Measurements from ENCODE around the gene C11orf58. TPM values are rescaled to one million over a fixed set of nuclear protein-coding genes. Genes with fewer than 3 reads are reported as not detected.

C11orf58 gene
- total and polyA plus RNA-seq, 2 donors (not counting 1 experiment from before 2014, with no cell fraction given): 28.8 to 125 TPM

DNA sequence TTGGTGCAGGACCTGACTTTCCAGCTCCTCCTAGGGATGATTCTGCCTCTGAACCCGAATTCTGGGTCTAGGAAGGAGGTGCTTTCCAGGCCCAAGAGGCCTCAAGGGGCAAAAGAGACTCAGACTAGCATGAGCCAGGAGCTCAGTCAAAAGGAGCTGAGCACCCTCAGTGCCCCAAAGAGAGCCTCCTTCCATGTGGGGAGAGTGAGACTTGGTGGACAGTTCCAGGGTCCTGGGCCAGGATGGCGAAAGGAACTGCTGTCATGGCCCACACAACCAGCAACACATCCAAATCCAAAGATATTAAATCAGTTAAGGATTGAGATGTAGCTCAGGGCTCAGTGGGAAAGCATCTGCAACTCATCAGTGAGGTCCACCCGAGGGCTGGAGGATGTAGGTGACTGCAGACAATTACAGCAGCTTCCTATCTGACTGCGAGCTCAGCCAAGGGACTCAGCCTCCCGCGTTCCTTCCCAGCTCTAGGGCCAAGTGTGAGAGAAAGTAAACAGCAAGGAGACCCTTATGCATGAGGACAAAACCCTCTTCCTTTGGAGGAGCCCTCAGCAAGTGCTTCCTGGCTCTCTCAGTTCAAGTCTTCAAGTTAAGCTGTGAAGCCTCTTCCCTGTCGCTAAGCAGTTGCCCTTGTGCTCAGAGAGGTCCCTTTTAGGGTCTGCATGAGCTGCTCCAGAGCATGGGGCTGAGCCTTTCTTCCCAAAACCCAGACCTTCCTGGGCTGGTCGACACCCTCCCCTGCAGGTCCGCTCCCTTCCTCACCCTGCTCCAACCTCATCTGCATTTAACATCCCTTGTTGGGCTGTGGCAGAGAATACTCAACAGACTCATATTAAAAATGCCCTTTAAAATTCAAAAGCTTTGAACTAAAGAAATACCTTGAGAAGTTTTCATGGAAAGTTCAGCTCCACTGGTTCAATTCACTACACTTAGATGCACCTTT lies 35.8 kb downstream of the C11orf58 start:
- DNase-seq (no peak), ATAC-seq (ENCODE audit: low read depth) (no peak)
- H3K9ac ChIP-seq (ENCODE audit: low read length): no peak overlapping the region
- H3K4me2 ChIP-seq (replicated peaks; ENCODE audit: low read depth, low read length, poor library complexity, severe bottlenecking): no peak overlapping the region
- no peaks in the 10 kb centered on the region for H3K36me3 ChIP-seq (replicated peaks in 1 of 2; ENCODE audit: control extremely low read depth in 1 of 2, control insufficient read depth in 1 of 2, extremely low read depth in 1 of 2, insufficient read depth in 2 of 2, low read length in 1 of 2)
- H3K9me3 ChIP-seq (ENCODE audit: control extremely low read depth in 1 of 3, control insufficient read depth in 2 of 3, insufficient read depth in 1 of 3, low read length in 2 of 3): no peaks in the 10 kb centered on the region
- intact Hi-C loops (cut with micrococcal nuclease): no loop called here
- TF ChIP-seq, protein P1, sequence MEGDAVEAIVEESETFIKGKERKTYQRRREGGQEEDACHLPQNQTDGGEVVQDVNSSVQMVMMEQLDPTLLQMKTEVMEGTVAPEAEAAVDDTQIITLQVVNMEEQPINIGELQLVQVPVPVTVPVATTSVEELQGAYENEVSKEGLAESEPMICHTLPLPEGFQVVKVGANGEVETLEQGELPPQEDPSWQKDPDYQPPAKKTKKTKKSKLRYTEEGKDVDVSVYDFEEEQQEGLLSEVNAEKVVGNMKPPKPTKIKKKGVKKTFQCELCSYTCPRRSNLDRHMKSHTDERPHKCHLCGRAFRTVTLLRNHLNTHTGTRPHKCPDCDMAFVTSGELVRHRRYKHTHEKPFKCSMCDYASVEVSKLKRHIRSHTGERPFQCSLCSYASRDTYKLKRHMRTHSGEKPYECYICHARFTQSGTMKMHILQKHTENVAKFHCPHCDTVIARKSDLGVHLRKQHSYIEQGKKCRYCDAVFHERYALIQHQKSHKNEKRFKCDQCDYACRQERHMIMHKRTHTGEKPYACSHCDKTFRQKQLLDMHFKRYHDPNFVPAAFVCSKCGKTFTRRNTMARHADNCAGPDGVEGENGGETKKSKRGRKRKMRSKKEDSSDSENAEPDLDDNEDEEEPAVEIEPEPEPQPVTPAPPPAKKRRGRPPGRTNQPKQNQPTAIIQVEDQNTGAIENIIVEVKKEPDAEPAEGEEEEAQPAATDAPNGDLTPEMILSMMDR (IDR thresholded peaks at IDR 0.05): no peak
- no peak for TF ChIP-seq EZH2 (IDR thresholded peaks at IDR 0.05; ENCODE audit: borderline replicate concordance, insufficient read depth, low read depth, low read length, poor library complexity, severe bottlenecking)
- H3K27me3 Mint-ChIP-seq: peaks cover 2% of the 10 kb centered on the region
- no peaks in the 10 kb centered on the region for H3K4me1 Mint-ChIP-seq
- no peak overlapping the region for H3K27ac ChIP-seq (ENCODE audit: low read length in 2 of 2)
- no peaks in the 10 kb centered on the region for H4K20me1 ChIP-seq (ENCODE audit: control insufficient read depth, insufficient read depth, low read length, poor library complexity, severe bottlenecking)
- H2AFZ ChIP-seq (ENCODE audit: insufficient read depth, low read depth, low read length, poor library complexity, severe bottlenecking): no peak overlapping the region
- H3K4me1 ChIP-seq (ENCODE audit: control insufficient read depth in 2 of 2, insufficient read depth in 2 of 2, low read length in 2 of 2): no peaks in the 10 kb centered on the region
- no peak overlapping the region for H3K4me3 ChIP-seq (ENCODE audit: control extremely low read depth in 1 of 5, extremely low read depth in 1 of 5, insufficient read depth in 1 of 5, low read depth in 2 of 5, low read length in 4 of 5)
- H3K4me3 Mint-ChIP-seq: no peak overlapping the region
- no peaks in the 10 kb centered on the region for H3K9me3 Mint-ChIP-seq (ENCODE audit: insufficient read depth)
- ChIA-PET CTCF (interaction anchor here (1.4 to 1.8 kb wide), 3 partner anchors 8 to 14 kb away, joined by 4 to 6 read pairs (median 4); no protein-coding TSS in a partner anchor), POLR2A (no interaction called here)
- 81% methylated on average over 8 of the region's 9 CpGs for WGBS (ENCODE audit: insufficient coverage)
- no peaks in the 10 kb centered on the region for H3K79me2 ChIP-seq (ENCODE audit: control insufficient read depth, insufficient read depth, low read length)
- H3K27me3 ChIP-seq (replicated peaks in 1 of 4; ENCODE audit: control extremely low read depth in 1 of 4, control insufficient read depth in 3 of 4, insufficient read depth in 4 of 4, low read length in 3 of 4): no peaks in the 10 kb centered on the region
- H3K27ac Mint-ChIP-seq: no peak overlapping the region
